Measurements from ENCODE around the gene TM9SF1. TPM values are rescaled to one million over a fixed set of nuclear protein-coding genes. Genes with fewer than 3 reads are reported as not detected.

The TM9SF1 gene
- total RNA-seq, 2 donors from 2014 or later, result 28.6 to 33.4 TPM

- H3K27ac Mint-ChIP-seq, result peak overlapping the region; percentile 85
- H3K4me1 Mint-ChIP-seq, result peaks cover 38% of the 10 kb centered on the region
- ATAC-seq (replicated peaks), result no peak
- peaks cover 85% of the 10 kb centered on the region for H3K36me3 Mint-ChIP-seq (ENCODE audit: low read depth)
- no peaks in the 10 kb centered on the region for H3K9me3 Mint-ChIP-seq
- H3K27me3 Mint-ChIP-seq, result no peaks in the 10 kb centered on the region
- peak overlapping the region; percentile 91 for H3K4me3 Mint-ChIP-seq
These were observed 47.3 kb downstream of the TM9SF1 start for GRCh38 chr14:24147761-24148428.

GRCh38 chr14:24146978-24147760 is 48.1 kb downstream of the TM9SF1 start, which contains the start of gene RNF31:
RNF31 (plus strand) TSS chr14:24147498; CDS start chr14:24147699, 201 bp downstream.
- Mint-ChIP-seq H3K9me3 (no peaks in the 10 kb centered on the region), H3K4me3 (peak within 1 kb of the TSS; percentile 91), H3K4me1 (peaks cover 42% of the 10 kb centered on the region), H3K27ac (peak within 1 kb of the TSS; percentile 85), H3K36me3 (ENCODE audit: low read depth) (peaks cover 85% of the 10 kb centered on the region), H3K27me3 (no peaks in the 10 kb centered on the region)
- ATAC-seq (replicated peaks), result peak; percentile 91

GRCh38 chr14:24146453-24146977 is 48.7 kb downstream of the TM9SF1 start, which contains the start of gene PSME2:
PSME2 (minus strand) TSS chr14:24146610; CDS start chr14:24146581, 29 bp downstream.
- Mint-ChIP-seq H3K4me3 (peak within 1 kb of the TSS; percentile 91), H3K9me3 (no peaks in the 10 kb centered on the region), H3K27me3 (no peaks in the 10 kb centered on the region), H3K27ac (peak within 1 kb of the TSS; percentile 85), H3K36me3 (ENCODE audit: low read depth) (peaks cover 85% of the 10 kb centered on the region), H3K4me1 (peaks cover 46% of the 10 kb centered on the region)
- ATAC-seq (replicated peaks), result peak; percentile 74

GRCh38 chr14:24145690-24146452 is 49.4 kb downstream of the TM9SF1 start:
- Mint-ChIP-seq H3K27ac (peak overlapping the region; percentile 85), H3K36me3 (ENCODE audit: low read depth) (peaks cover 85% of the 10 kb centered on the region), H3K4me3 (peak overlapping the region; percentile 91), H3K4me1 (peaks cover 46% of the 10 kb centered on the region), H3K9me3 (no peaks in the 10 kb centered on the region), H3K27me3 (no peaks in the 10 kb centered on the region)
- ATAC-seq (replicated peaks), result no peak

GRCh38 chr14:24145219-24145618 is 50.0 kb downstream of the TM9SF1 start:
- ATAC-seq (replicated peaks), result no peak
- peak overlapping the region; percentile 91 for H3K4me3 Mint-ChIP-seq
- H3K27ac Mint-ChIP-seq, result peak overlapping the region; percentile 85
- peaks cover 46% of the 10 kb centered on the region for H3K4me1 Mint-ChIP-seq
- H3K27me3 Mint-ChIP-seq, result no peaks in the 10 kb centered on the region
- H3K36me3 Mint-ChIP-seq (ENCODE audit: low read depth), result peaks cover 85% of the 10 kb centered on the region
- no peaks in the 10 kb centered on the region for H3K9me3 Mint-ChIP-seq

- ATAC-seq (replicated peaks), result no peak
- Mint-ChIP-seq H3K4me1 (peaks cover 46% of the 10 kb centered on the region), H3K4me3 (peak overlapping the region; percentile 91), H3K36me3 (ENCODE audit: low read depth) (peaks cover 85% of the 10 kb centered on the region), H3K9me3 (no peaks in the 10 kb centered on the region), H3K27ac (no peak overlapping the region), H3K27me3 (no peaks in the 10 kb centered on the region)
These were observed 50.8 kb downstream of the TM9SF1 start for GRCh38 chr14:24144451-24144850.

- Mint-ChIP-seq H3K36me3 (ENCODE audit: low read depth) (peaks cover 85% of the 10 kb centered on the region), H3K27ac (no peak overlapping the region), H3K27me3 (no peaks in the 10 kb centered on the region), H3K9me3 (no peaks in the 10 kb centered on the region), H3K4me1 (peaks cover 46% of the 10 kb centered on the region), H3K4me3 (peak overlapping the region; percentile 86)
- no peak for ATAC-seq (replicated peaks)
These were observed 51.7 kb downstream of the TM9SF1 start for GRCh38 chr14:24143511-24143910.

- peak within 1 kb of the TSS; percentile 90 for H3K27ac Mint-ChIP-seq
- ATAC-seq (replicated peaks), result peak; percentile 90
- H3K36me3 Mint-ChIP-seq (ENCODE audit: low read depth), result peaks cover 99% of the 10 kb centered on the region
- no peaks in the 10 kb centered on the region for H3K9me3 Mint-ChIP-seq
- H3K4me1 Mint-ChIP-seq, result peaks cover 55% of the 10 kb centered on the region
- no peaks in the 10 kb centered on the region for H3K27me3 Mint-ChIP-seq
- peak within 1 kb of the TSS; percentile 86 for H3K4me3 Mint-ChIP-seq
These were observed 54.0 kb downstream of the TM9SF1 start, which contains the start of gene EMC9 for GRCh38 chr14:24141097-24141880. EMC9 (minus strand) TSS chr14:24141591; CDS start chr14:24141304, 287 bp downstream.

- Mint-ChIP-seq H3K4me1 (peaks cover 51% of the 10 kb centered on the region), H3K27ac (peak overlapping the region; percentile 82), H3K9me3 (no peaks in the 10 kb centered on the region), H3K27me3 (no peaks in the 10 kb centered on the region), H3K4me3 (peak overlapping the region; percentile 86), H3K36me3 (ENCODE audit: low read depth) (peaks cover 80% of the 10 kb centered on the region)
- ATAC-seq (replicated peaks), result no peak
These were observed 55.8 kb downstream of the TM9SF1 start for GRCh38 chr14:24139272-24139934.

Other genes with a start within 250 kb of the TM9SF1 start
- 10 to 100 TPM; 14.6 to 15.0 TPM for gene DHRS4, start 241.7 kb downstream of the TM9SF1 start, total RNA-seq
- 10 to 100 TPM; 15.8 to 17.9 TPM for gene DHRS4L2, start 206.5 kb downstream of the TM9SF1 start, total RNA-seq
- gene CARMIL3, start 143.4 kb downstream of the TM9SF1 start, total RNA-seq, result 1 to 10 TPM; 2.1 to 4.2 TPM
- gene CPNE6, start 123.9 kb downstream of the TM9SF1 start, total RNA-seq, result not detected
- 10 to 100 TPM; 31.4 to 57.6 TPM for gene PCK2, start 101.1 kb downstream of the TM9SF1 start, total RNA-seq
- gene DCAF11, start 80.7 kb downstream of the TM9SF1 start, total RNA-seq, result 10 to 100 TPM; 72.4 to 94.8 TPM
- 1 to 10 TPM; 1.7 to 2.5 TPM for gene NRL, start 80.5 kb downstream of the TM9SF1 start, total RNA-seq
- under 1 TPM in 1 of 2 donors, not detected in 1; 0.58 TPM for gene FITM1, start 64.8 kb downstream of the TM9SF1 start, total RNA-seq
- gene PSME1, start 59.2 kb downstream of the TM9SF1 start, total RNA-seq, result 100 to 1,000 TPM; 361 to 375 TPM
- 10 to 100 TPM; 31.0 to 43.8 TPM for gene EMC9, start 53.9 kb downstream of the TM9SF1 start, total RNA-seq
- 100 to 1,000 TPM; 339 to 489 TPM for gene PSME2, start 48.8 kb downstream of the TM9SF1 start, total RNA-seq
- gene RNF31, start 47.9 kb downstream of the TM9SF1 start, total RNA-seq, result 10 to 100 TPM; 56.6 to 86.7 TPM
- 100 to 1,000 TPM; 106 to 190 TPM for gene IRF9, start 34.2 kb downstream of the TM9SF1 start, total RNA-seq
- gene REC8, start 23.4 kb downstream of the TM9SF1 start, total RNA-seq, result 10 to 100 TPM; 35.7 to 58.8 TPM
- 10 to 100 TPM; 34.0 to 78.7 TPM for gene IPO4, start 6.6 kb downstream of the TM9SF1 start, total RNA-seq
- gene TSSK4, start 10.3 kb upstream of the TM9SF1 start, total RNA-seq, result under 1 TPM in 1 of 2 donors, not detected in 1; 0.82 TPM
- 10 to 100 TPM; 62.8 to 69.8 TPM for gene CHMP4A, start 18.0 kb upstream of the TM9SF1 start, total RNA-seq
- 1 to 10 TPM; 4.0 to 7.1 TPM for gene MDP1, start 20.6 kb upstream of the TM9SF1 start, total RNA-seq
- 100 to 1,000 TPM; 128 to 243 TPM for gene NEDD8, start 36.9 kb upstream of the TM9SF1 start, total RNA-seq
- gene GMPR2, start 37.5 kb upstream of the TM9SF1 start, total RNA-seq, result 10 to 100 TPM; 73.2 to 85.0 TPM
- 10 to 100 TPM; 61.4 to 76.4 TPM for gene TINF2, start 47.2 kb upstream of the TM9SF1 start, total RNA-seq
- gene TGM1, start 67.7 kb upstream of the TM9SF1 start, total RNA-seq, result 10 to 100 TPM; 16.1 to 18.2 TPM
- gene RABGGTA, start 76.2 kb upstream of the TM9SF1 start, total RNA-seq, result 10 to 100 TPM; 61.0 to 68.3 TPM
- 10 to 100 TPM; 12.6 to 14.2 TPM for gene DHRS1, start 104.3 kb upstream of the TM9SF1 start, total RNA-seq
- gene NOP9, start 104.4 kb upstream of the TM9SF1 start, total RNA-seq, result 10 to 100 TPM; 21.2 to 42.2 TPM
- 10 to 100 TPM; 14.9 to 28.1 TPM for gene CIDEB, start 112.5 kb upstream of the TM9SF1 start, total RNA-seq
- 10 to 100 TPM in 1 of 2 donors, 1 to 10 TPM in 1; 8.7 to 13.5 TPM for gene LTB4R2, start 114.7 kb upstream of the TM9SF1 start, total RNA-seq
- gene LTB4R, start 116.1 kb upstream of the TM9SF1 start, total RNA-seq, result 10 to 100 TPM; 11.6 to 21.4 TPM
- gene ADCY4, start 139.6 kb upstream of the TM9SF1 start, total RNA-seq, result 10 to 100 TPM in 1 of 2 donors, 1 to 10 TPM in 1; 2.3 to 10.5 TPM
- 10 to 100 TPM; 12.9 to 17.4 TPM for gene RIPK3, start 144.6 kb upstream of the TM9SF1 start, total RNA-seq
- gene NFATC4, start 172.7 kb upstream of the TM9SF1 start, total RNA-seq, result under 1 TPM in 1 of 2 donors, not detected in 1; 0.66 TPM
- under 1 TPM in 1 of 2 donors, not detected in 1; 0.04 TPM for gene NYNRIN, start 203.6 kb upstream of the TM9SF1 start, total RNA-seq
- 10 to 100 TPM; 11.1 to 14.6 TPM for gene CBLN3, start 234.2 kb upstream of the TM9SF1 start, total RNA-seq
- 100 to 1,000 TPM in 1 of 2 donors, 10 to 100 TPM in 1; 64.3 to 132 TPM for gene KHNYN, start 234.5 kb upstream of the TM9SF1 start, total RNA-seq
- 10 to 100 TPM; 36.6 to 45.7 TPM for gene SDR39U1, start 247.3 kb upstream of the TM9SF1 start, total RNA-seq

Data from activated T-helper 17 cell treated with anti-CD3 and anti-CD28 coated beads, Interleukin-2, amount 50 U/mL, for 72 hours (primary cell).